Testis (tissue), 2 donors: ENCODE results near the gene RRP1.

Experiments
- POLR2A ChIP-seq: fragments of 450-650 bp; IDR thresholded peaks from one replicate; pipeline ENCODE4 v1.6.1; 2017; ENCODE audit warnings: antibody characterized with exemption, mild to moderate bottlenecking, moderate library complexity
- TF ChIP-seq, protein P1 (sequence below), 3 experiments: fragments of 450-650 bp in 2 of 3; fragments of 200-600 bp in 1 of 3; sonication (generic) in 1 of 3; IDR thresholded peaks; one replicate each; pipeline ENCODE4 v1.5.1; 2016 to 2019; ENCODE audit warnings: antibody characterized with exemption in 3 of 3, mild to moderate bottlenecking in 2 of 3, moderate library complexity in 1 of 3

- no peak for TF ChIP-seq POLR2A
- TF ChIP-seq, protein P1, sequence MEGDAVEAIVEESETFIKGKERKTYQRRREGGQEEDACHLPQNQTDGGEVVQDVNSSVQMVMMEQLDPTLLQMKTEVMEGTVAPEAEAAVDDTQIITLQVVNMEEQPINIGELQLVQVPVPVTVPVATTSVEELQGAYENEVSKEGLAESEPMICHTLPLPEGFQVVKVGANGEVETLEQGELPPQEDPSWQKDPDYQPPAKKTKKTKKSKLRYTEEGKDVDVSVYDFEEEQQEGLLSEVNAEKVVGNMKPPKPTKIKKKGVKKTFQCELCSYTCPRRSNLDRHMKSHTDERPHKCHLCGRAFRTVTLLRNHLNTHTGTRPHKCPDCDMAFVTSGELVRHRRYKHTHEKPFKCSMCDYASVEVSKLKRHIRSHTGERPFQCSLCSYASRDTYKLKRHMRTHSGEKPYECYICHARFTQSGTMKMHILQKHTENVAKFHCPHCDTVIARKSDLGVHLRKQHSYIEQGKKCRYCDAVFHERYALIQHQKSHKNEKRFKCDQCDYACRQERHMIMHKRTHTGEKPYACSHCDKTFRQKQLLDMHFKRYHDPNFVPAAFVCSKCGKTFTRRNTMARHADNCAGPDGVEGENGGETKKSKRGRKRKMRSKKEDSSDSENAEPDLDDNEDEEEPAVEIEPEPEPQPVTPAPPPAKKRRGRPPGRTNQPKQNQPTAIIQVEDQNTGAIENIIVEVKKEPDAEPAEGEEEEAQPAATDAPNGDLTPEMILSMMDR (IDR thresholded peaks at IDR 0.05): no peak
Observed at GRCh38 chr21:43785134-43785533, 4.2 kb upstream of the RRP1 start.
